Hindlimb muscle (tissue), 1 donor: ENCODE measurements around the gene RRAD. TPM values are rescaled to one million over a fixed set of nuclear protein-coding genes. Genes with fewer than 3 reads are reported as not detected.
"Not testable (repeated sequence)": the region's sequence is repeated elsewhere in the genome, so short reads cannot be mapped to it uniquely, and the experiment has no call there.

ENCODE experiments used
- DNase-seq: peaks from one replicate; pipeline ENCODE4 v3.0.0-alpha.2; 2013
- polyA plus RNA-seq: library from polyadenylated mRNA; unstranded; fragments of 120-200 nt; gene quantifications from one replicate; pipeline ENCODE4 v1.2.1, GENCODE V29; 2013; ENCODE audit not compliant: insufficient read length

Gene RRAD
- polyA plus RNA-seq, 1 donor, result 3.1 TPM

- DNase-seq, result no peak
These were observed 25.9 kb downstream of the RRAD start for GRCh38 chr16:66899310-66899944.

GRCh38 chr16:66898933-66899309 lies 26.4 kb downstream of the RRAD start:
- DNase-seq, result no peak

- no peak for DNase-seq
These were observed 27.1 kb downstream of the RRAD start for GRCh38 chr16:66898207-66898606.

GRCh38 chr16:66896682-66897081 lies 28.7 kb downstream of the RRAD start:
- not testable (repeated sequence) for DNase-seq

GRCh38 chr16:66895999-66896398 lies 29.3 kb downstream of the RRAD start:
- no peak for DNase-seq

- no peak for DNase-seq
These were observed 29.7 kb downstream of the RRAD start for GRCh38 chr16:66895689-66895979.

GRCh38 chr16:66894948-66895688 lies 30.2 kb downstream of the RRAD start:
- peak; percentile 68 for DNase-seq

- DNase-seq, result no peak
These were observed 31.3 kb downstream of the RRAD start for GRCh38 chr16:66894055-66894454.

GRCh38 chr16:66891797-66892196 lies 33.5 kb downstream of the RRAD start:
- DNase-seq, result no peak

- no peak for DNase-seq
These were observed 34.0 kb downstream of the RRAD start for GRCh38 chr16:66891360-66891759.

GRCh38 chr16:66890799-66891198 lies 34.5 kb downstream of the RRAD start:
- DNase-seq, result no peak

GRCh38 chr16:66889622-66890021 lies 35.7 kb downstream of the RRAD start:
- no peak for DNase-seq

GRCh38 chr16:66888647-66889615 lies 36.4 kb downstream of the RRAD start:
- no peak for DNase-seq

- no peak for DNase-seq
These were observed 38.4 kb downstream of the RRAD start for GRCh38 chr16:66886914-66887313.

GRCh38 chr16:66886321-66886720 lies 39.0 kb downstream of the RRAD start:
- DNase-seq, result no peak

GRCh38 chr16:66885491-66885890 lies 39.8 kb downstream of the RRAD start:
- DNase-seq, result no peak

- DNase-seq, result no peak
These were observed 42.6 kb downstream of the RRAD start for GRCh38 chr16:66882702-66883101.

- DNase-seq, result no peak
These were observed 43.3 kb downstream of the RRAD start for GRCh38 chr16:66881964-66882508.

GRCh38 chr16:66881560-66881959 lies 43.8 kb downstream of the RRAD start:
- no peak for DNase-seq

- no peak for DNase-seq
These were observed 44.3 kb downstream of the RRAD start for GRCh38 chr16:66881014-66881417.

- DNase-seq, result peak; percentile 92
These were observed 44.9 kb downstream of the RRAD start, which contains the start of gene PDP2 for GRCh38 chr16:66880288-66881013. Gene PDP2, plus strand, starts transcription at chr16:66880515. Its CDS starts 3,770 bp downstream, at chr16:66884285.

GRCh38 chr16:66878067-66878466 lies 47.3 kb downstream of the RRAD start:
- no peak for DNase-seq
